Ishikawa (cell line): ENCODE results near the gene SCO1.
A peak's percentile ranks its signal among the peaks of the same experiment; 100 is the strongest.

Source experiments
- CEBPB ChIP-seq: IDR thresholded peaks from 2 replicates; pipeline ENCODE4 v1.6.1; 2012
- CREB1 ChIP-seq: IDR thresholded peaks from 2 replicates; pipeline ENCODE4 v1.6.1; 2012; ENCODE audit warnings: low read depth
- EGR1 ChIP-seq: IDR thresholded peaks from 2 replicates; pipeline ENCODE4 v1.6.1; 2012
- EP300 ChIP-seq: IDR thresholded peaks from 2 replicates; pipeline ENCODE4 v1.6.1; 2012; ENCODE audit warnings: borderline replicate concordance
- FOXM1 ChIP-seq: IDR thresholded peaks from 2 replicates; pipeline ENCODE4 v1.6.1; 2012; ENCODE audit warnings: low read depth, borderline replicate concordance
- NFIC ChIP-seq: IDR thresholded peaks from 2 replicates; pipeline ENCODE4 v1.6.1; 2012
- RAD21 ChIP-seq: IDR thresholded peaks from 2 replicates; pipeline ENCODE4 v1.6.1; 2012; ENCODE audit warnings: low read depth
- TAF1 ChIP-seq: IDR thresholded peaks from 2 replicates; pipeline ENCODE4 v1.6.1; 2012; ENCODE audit warnings: low read depth, mild to moderate bottlenecking
- TCF12 ChIP-seq: IDR thresholded peaks from 2 replicates; pipeline ENCODE4 v1.6.1; 2012; ENCODE audit warnings: low read depth
- TEAD4 ChIP-seq: IDR thresholded peaks from 2 replicates; pipeline ENCODE4 v1.6.1; 2012
- YY1 ChIP-seq: IDR thresholded peaks from 2 replicates; pipeline ENCODE4 v1.6.1; 2012; ENCODE audit warnings: low read depth
- ZBTB7A ChIP-seq: IDR thresholded peaks from 2 replicates; pipeline ENCODE4 v1.6.1; 2012; ENCODE audit warnings: low read depth
- TF ChIP-seq, protein P1 (sequence below): IDR thresholded peaks from 2 replicates; pipeline ENCODE4 v1.6.1; 2012
- TF ChIP-seq, protein P2 (sequence below): IDR thresholded peaks from 2 replicates; pipeline ENCODE4 v1.6.1; 2012; ENCODE audit warnings: low read depth, mild to moderate bottlenecking
- TF ChIP-seq, protein P3 (sequence below): IDR thresholded peaks from 2 replicates; pipeline ENCODE4 v1.6.1; 2012

SCO1 gene

DNA sequence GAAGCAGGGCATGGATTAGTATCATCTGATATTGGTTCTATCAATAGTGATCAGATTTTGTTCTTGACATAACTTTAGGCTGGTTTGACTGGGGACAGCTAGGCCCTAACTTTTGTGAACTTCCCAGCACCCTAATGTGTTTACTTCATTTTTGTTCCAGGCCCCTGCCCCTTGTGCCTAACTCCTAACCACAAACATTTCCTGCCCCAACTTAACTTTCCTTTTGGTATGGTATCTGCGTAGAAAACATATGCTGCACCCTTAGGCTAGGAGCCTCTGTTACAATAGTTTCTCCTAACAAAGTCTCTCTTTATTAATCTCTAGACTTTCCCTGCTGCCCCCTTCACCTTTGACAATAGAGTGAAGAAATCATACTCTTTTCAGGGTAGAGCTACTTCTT, 2.5 kb upstream of the SCO1 start:
- TF ChIP-seq CEBPB (no peak), TEAD4 (no peak), YY1 (no peak), EGR1 (no peak), EP300 (no peak), ZBTB7A (no peak), RAD21 (no peak), FOXM1 (no peak), NFIC (no peak), TCF12 (no peak), CREB1 (no peak), TAF1 (no peak)
- TF ChIP-seq, protein P1, sequence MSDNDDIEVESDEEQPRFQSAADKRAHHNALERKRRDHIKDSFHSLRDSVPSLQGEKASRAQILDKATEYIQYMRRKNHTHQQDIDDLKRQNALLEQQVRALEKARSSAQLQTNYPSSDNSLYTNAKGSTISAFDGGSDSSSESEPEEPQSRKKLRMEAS, result no peak
- TF ChIP-seq, protein P2, sequence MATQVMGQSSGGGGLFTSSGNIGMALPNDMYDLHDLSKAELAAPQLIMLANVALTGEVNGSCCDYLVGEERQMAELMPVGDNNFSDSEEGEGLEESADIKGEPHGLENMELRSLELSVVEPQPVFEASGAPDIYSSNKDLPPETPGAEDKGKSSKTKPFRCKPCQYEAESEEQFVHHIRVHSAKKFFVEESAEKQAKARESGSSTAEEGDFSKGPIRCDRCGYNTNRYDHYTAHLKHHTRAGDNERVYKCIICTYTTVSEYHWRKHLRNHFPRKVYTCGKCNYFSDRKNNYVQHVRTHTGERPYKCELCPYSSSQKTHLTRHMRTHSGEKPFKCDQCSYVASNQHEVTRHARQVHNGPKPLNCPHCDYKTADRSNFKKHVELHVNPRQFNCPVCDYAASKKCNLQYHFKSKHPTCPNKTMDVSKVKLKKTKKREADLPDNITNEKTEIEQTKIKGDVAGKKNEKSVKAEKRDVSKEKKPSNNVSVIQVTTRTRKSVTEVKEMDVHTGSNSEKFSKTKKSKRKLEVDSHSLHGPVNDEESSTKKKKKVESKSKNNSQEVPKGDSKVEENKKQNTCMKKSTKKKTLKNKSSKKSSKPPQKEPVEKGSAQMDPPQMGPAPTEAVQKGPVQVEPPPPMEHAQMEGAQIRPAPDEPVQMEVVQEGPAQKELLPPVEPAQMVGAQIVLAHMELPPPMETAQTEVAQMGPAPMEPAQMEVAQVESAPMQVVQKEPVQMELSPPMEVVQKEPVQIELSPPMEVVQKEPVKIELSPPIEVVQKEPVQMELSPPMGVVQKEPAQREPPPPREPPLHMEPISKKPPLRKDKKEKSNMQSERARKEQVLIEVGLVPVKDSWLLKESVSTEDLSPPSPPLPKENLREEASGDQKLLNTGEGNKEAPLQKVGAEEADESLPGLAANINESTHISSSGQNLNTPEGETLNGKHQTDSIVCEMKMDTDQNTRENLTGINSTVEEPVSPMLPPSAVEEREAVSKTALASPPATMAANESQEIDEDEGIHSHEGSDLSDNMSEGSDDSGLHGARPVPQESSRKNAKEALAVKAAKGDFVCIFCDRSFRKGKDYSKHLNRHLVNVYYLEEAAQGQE, result no peak
- TF ChIP-seq, protein P3, sequence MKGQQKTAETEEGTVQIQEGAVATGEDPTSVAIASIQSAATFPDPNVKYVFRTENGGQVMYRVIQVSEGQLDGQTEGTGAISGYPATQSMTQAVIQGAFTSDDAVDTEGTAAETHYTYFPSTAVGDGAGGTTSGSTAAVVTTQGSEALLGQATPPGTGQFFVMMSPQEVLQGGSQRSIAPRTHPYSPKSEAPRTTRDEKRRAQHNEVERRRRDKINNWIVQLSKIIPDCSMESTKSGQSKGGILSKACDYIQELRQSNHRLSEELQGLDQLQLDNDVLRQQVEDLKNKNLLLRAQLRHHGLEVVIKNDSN, result no peak

DNA sequence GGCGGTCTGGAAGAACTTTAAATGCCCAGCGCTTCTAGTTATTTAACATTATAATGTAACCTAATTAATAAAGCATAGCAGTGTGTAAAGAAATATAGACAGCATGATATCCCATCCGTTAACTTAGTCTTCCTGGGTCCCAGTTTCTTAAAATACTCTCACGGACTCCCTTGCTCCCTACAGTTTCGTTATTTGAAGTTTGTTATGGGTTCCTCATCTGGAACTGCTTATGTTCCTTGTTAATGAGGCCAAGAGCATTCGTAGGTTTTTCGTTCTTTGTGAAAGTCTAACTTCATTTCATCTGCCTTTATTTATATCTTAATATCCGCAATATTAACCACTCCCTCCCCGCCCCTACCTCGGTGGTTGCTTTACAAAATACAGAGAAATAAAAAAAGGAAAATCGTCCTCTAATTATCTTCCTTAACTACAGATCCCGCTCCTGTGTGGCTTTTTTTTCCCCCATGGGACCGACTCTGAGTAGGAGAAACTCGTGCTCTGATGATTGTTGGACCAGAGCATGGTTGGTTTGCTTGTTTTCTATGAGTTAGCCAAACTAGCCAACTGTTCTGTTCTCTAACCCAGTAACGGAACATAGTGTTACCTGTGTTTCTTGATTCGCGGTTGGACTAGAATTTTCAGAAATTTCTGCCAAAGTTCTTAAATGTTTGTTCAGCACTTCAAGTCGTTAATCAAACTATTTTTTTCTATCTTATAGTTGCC, 924 bp upstream of the SCO1 start:
- TF ChIP-seq RAD21 (no peak), NFIC (no peak), FOXM1 (no peak), TAF1 (no peak), TCF12 (no peak), EGR1 (no peak), YY1 (no peak), CREB1 (no peak), CEBPB (no peak), ZBTB7A (no peak)
- TF ChIP-seq, protein P1, result no peak
- TF ChIP-seq, protein P3, result no peak

DNA sequence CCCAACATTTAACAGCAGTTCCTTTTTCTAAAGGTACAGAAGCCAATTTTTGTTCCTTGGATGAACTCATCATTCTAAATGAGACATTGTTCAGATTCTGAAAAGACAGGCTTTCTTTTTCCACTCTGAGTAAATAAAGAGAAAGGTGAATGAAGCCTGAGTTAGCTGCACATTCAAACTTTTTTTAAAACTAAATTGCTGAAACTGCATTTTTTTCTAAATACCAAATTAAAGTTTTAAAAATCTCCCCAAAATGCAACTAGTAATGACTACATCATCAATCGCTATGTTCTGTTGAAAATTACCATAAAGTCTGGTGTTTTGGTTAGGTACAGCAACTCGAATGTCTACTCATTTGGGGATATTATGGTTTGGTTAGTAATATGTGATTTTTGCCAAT, 9.8 kb downstream of the SCO1 start:
- TF ChIP-seq CEBPB, result no peak
- no peak for TF ChIP-seq YY1
- TF ChIP-seq EP300, result no peak
- TF ChIP-seq, protein P2, result no peak
- TF ChIP-seq TEAD4, result no peak
- TF ChIP-seq RAD21, result no peak
- TF ChIP-seq ZBTB7A, result no peak
- TF ChIP-seq, protein P1, result no peak
- no peak for TF ChIP-seq NFIC
- TF ChIP-seq, protein P3, result no peak
- no peak for TF ChIP-seq CREB1
- TF ChIP-seq TAF1, result no peak
- no peak for TF ChIP-seq EGR1

DNA sequence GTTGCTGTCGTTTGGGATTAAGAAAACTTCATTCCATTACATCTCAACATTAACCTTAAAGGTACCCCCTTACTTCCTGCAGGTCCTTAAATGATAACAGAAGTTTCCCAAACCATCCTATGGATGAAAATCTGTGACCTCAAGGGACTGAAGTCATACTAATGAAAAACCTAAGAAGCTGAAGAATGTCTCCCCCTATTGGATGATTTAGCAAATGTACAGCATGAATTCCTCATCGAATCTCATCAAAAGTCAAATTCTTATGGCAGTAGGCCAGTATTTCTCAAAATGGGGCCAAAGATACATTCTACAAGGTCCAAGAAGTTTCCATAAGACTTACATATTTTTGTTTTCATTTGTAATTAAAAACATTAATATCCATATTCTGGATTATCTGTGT, 13.5 kb downstream of the SCO1 start:
- no peak for TF ChIP-seq EGR1
- TF ChIP-seq, protein P3, result no peak
- no peak for TF ChIP-seq RAD21
- TF ChIP-seq YY1, result no peak
- no peak for TF ChIP-seq TCF12
- no peak for TF ChIP-seq ZBTB7A

DNA sequence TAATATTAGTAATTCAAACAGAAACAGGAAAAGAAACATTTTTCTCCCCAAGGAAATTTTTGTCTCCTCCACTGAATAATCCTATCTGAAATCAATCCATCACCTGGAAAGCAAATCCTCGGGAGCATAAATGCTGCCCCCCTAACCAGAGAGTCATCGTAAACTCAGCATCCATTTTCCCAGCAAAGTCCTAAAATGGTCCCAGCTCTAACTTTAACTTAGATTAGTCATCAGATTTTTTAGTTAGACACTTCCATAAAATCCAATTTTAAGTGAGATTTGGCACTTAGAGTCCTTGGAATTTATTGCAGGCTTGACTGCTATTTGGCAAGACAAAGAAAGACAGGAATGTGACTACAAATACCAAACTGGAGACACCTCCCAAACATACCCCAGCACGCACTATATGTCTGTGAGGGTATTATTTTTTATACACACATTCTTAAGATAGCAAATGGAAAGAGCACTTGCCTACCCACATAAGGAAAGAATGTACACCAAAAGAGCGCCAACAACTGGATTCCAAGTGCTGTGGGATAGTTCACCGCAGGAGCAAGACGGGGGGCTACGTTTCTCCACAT, 15.4 kb downstream of the SCO1 start:
- TF ChIP-seq TEAD4 (peak; percentile 53), EP300 (no peak), CREB1 (no peak)
- TF ChIP-seq, protein P2, result no peak
